ENCODE results near the gene ZNF714. TPM values are rescaled to one million over a fixed set of nuclear protein-coding genes. Genes with fewer than 3 reads are reported as not detected.

The ZNF714 gene
- polyA plus RNA-seq, 1 donor (not counting 4 experiments of a cell fraction or from before 2014, with no cell fraction given) = 8.8 TPM

DNA sequence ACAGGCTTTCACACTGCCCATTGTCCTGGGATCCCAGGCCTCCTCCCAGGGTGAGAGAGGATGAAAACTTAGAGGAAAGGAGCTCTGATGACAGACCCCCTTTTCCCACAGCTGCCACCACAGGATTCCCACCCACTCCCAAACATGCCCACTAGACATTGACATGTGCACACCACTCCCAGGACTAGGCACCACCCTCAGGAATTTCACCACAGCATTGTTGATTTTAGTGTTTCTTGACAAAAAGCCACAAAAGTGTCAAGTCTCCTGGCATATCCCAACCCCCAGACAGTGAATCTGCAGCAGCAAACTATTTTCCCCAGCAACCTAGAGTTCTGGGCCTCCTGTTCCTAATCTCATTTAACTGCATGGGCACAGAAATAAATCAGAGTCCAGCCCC, 10.1 kb downstream of the ZNF714 start:
- Histone ChIP-seq H3K4me3 (ENCODE audit: control insufficient read depth in 2 of 3, extremely low read depth in 1 of 3, insufficient read depth in 2 of 3, low read depth in 1 of 3, low read length in 3 of 3) (no peak overlapping the region), H3K4me2 (ENCODE audit: control insufficient read depth, extremely low read depth, insufficient read depth, low read depth, low read length) (no peak overlapping the region), H4K20me1 (ENCODE audit: control insufficient read depth, extremely low read depth, insufficient read depth, low read length) (no peaks in the 10 kb centered on the region), H3K36me3 (ENCODE audit: control insufficient read depth in 2 of 2, extremely low read depth in 1 of 2, insufficient read depth in 2 of 2, low read length in 2 of 2) (no peaks in the 10 kb centered on the region), H3K9me1 (ENCODE audit: control insufficient read depth, extremely low read depth, insufficient read depth, low read length) (no peaks in the 10 kb centered on the region), H3K9ac (ENCODE audit: control insufficient read depth, extremely low read depth, insufficient read depth, low read length) (no peak overlapping the region), H3K27me3 (ENCODE audit: control insufficient read depth, extremely low read depth, insufficient read depth, low read length) (no peaks in the 10 kb centered on the region), H3K79me2 (ENCODE audit: control insufficient read depth, insufficient read depth, low read length) (no peaks in the 10 kb centered on the region), H3K27ac (ENCODE audit: control insufficient read depth, insufficient read depth, low read length) (no peak overlapping the region), H2AFZ (ENCODE audit: control insufficient read depth, low read length) (no peak overlapping the region), H3K4me1 (ENCODE audit: control insufficient read depth, extremely low read depth, insufficient read depth, low read length) (peaks cover 2% of the 10 kb centered on the region), H3K9me3 (ENCODE audit: control insufficient read depth, low read depth, low read length) (no peaks in the 10 kb centered on the region)
- FAIRE-seq (no peak), DNase-seq (ENCODE audit: low read depth, low spot score) (no peak)
- dilution Hi-C loops (cut with MboI; ENCODE audit: extremely low pct_ligation_motif_present, low sequenced_read_pairs) = no loop called here
- TF ChIP-seq CTCF (optimal IDR thresholded peaks at IDR 0.05 in 1 of 3, IDR thresholded peaks at IDR 0.05 in 1 of 3, conservative IDR thresholded peaks at IDR 0.05 in 1 of 3; ENCODE audit: extremely low read depth in 1 of 3, insufficient read depth in 2 of 3, low read length in 3 of 3) = no peak
- TF ChIP-seq EZH2 (IDR thresholded peaks at IDR 0.05; ENCODE audit: low read length) = no peak

GRCh38 chr19:21094347-21095025, 12.5 kb downstream of the ZNF714 start:
- dilution Hi-C loops (cut with MboI; ENCODE audit: extremely low pct_ligation_motif_present, low sequenced_read_pairs) = no loop called here
- Histone ChIP-seq H3K4me3 (ENCODE audit: control insufficient read depth in 2 of 3, extremely low read depth in 1 of 3, insufficient read depth in 2 of 3, low read depth in 1 of 3, low read length in 3 of 3) (no peak overlapping the region), H3K9ac (ENCODE audit: control insufficient read depth, extremely low read depth, insufficient read depth, low read length) (no peak overlapping the region)

More at GRCh38 chr19:21094347-21095025, 12.5 kb downstream of the ZNF714 start:
- no peak for TF ChIP-seq EZH2 (IDR thresholded peaks at IDR 0.05; ENCODE audit: low read length)
- TF ChIP-seq CTCF (optimal IDR thresholded peaks at IDR 0.05 in 1 of 3, IDR thresholded peaks at IDR 0.05 in 1 of 3, conservative IDR thresholded peaks at IDR 0.05 in 1 of 3; ENCODE audit: extremely low read depth in 1 of 3, insufficient read depth in 2 of 3, low read length in 3 of 3) = no peak
- DNase-seq (ENCODE audit: low read depth, low spot score) = no peak
- H3K36me3 ChIP-seq (ENCODE audit: control insufficient read depth in 2 of 2, extremely low read depth in 1 of 2, insufficient read depth in 2 of 2, low read length in 2 of 2) = no peaks in the 10 kb centered on the region
- H2AFZ ChIP-seq (ENCODE audit: control insufficient read depth, low read length) = no peak overlapping the region
- H3K4me2 ChIP-seq (ENCODE audit: control insufficient read depth, extremely low read depth, insufficient read depth, low read depth, low read length) = no peak overlapping the region
- H3K9me1 ChIP-seq (ENCODE audit: control insufficient read depth, extremely low read depth, insufficient read depth, low read length) = no peaks in the 10 kb centered on the region
- no peaks in the 10 kb centered on the region for H3K9me3 ChIP-seq (ENCODE audit: control insufficient read depth, low read depth, low read length)
- H3K4me1 ChIP-seq (ENCODE audit: control insufficient read depth, extremely low read depth, insufficient read depth, low read length) = peaks cover 17% of the 10 kb centered on the region
- H3K27me3 ChIP-seq (ENCODE audit: control insufficient read depth, extremely low read depth, insufficient read depth, low read length) = no peaks in the 10 kb centered on the region
- no peak overlapping the region for H3K27ac ChIP-seq (ENCODE audit: control insufficient read depth, insufficient read depth, low read length)
- no peak for FAIRE-seq
- no peaks in the 10 kb centered on the region for H3K79me2 ChIP-seq (ENCODE audit: control insufficient read depth, insufficient read depth, low read length)
- H4K20me1 ChIP-seq (ENCODE audit: control insufficient read depth, extremely low read depth, insufficient read depth, low read length) = no peaks in the 10 kb centered on the region

Measured in keratinocyte (primary cell).